ENCODE results near the gene KIFBP.
A peak's percentile ranks its signal among the peaks of the same experiment; 100 is the strongest.
"Not testable (repeated sequence)": the region's sequence is repeated elsewhere in the genome, so short reads cannot be mapped to it uniquely, and the experiment has no call there.

The KIFBP gene

GRCh38 chr10:68975936-68976473 is 12.6 kb upstream of the KIFBP start:
- H3K27ac Mint-ChIP-seq; H3K4me3 Mint-ChIP-seq; H3K4me1 Mint-ChIP-seq (ENCODE audit: low read depth); H3K9me3 Mint-ChIP-seq; intact Hi-C loops (cut with micrococcal nuclease); H3K27me3 Mint-ChIP-seq: not testable (repeated sequence)
- peaks cover 100% of the 10 kb centered on the region for H3K36me3 Mint-ChIP-seq (ENCODE audit: low read depth)

- H3K27ac Mint-ChIP-seq; H3K27me3 Mint-ChIP-seq; H3K9me3 Mint-ChIP-seq; H3K4me1 Mint-ChIP-seq (ENCODE audit: low read depth); H3K4me3 Mint-ChIP-seq: not testable (repeated sequence)
- intact Hi-C loops (cut with micrococcal nuclease): loop anchor here (5.0 kb wide), 1 partner anchor 423 kb away; no protein-coding TSS in a partner anchor
- H3K36me3 Mint-ChIP-seq (ENCODE audit: low read depth): peaks cover 98% of the 10 kb centered on the region
Measured at GRCh38 chr10:68979738-68980137, 8.9 kb upstream of the KIFBP start.

GRCh38 chr10:68981074-68981473 is 7.5 kb upstream of the KIFBP start:
- Mint-ChIP-seq H3K9me3 (no peaks in the 10 kb centered on the region), H3K4me1 (ENCODE audit: low read depth) (no peaks in the 10 kb centered on the region), H3K27me3 (no peaks in the 10 kb centered on the region), H3K4me3 (no peak overlapping the region), H3K36me3 (ENCODE audit: low read depth) (peaks cover 94% of the 10 kb centered on the region), H3K27ac (no peak overlapping the region)
- intact Hi-C loops (cut with micrococcal nuclease): loop anchor here (5.0 kb wide), 1 partner anchor 421 kb away; no protein-coding TSS in a partner anchor

DNA sequence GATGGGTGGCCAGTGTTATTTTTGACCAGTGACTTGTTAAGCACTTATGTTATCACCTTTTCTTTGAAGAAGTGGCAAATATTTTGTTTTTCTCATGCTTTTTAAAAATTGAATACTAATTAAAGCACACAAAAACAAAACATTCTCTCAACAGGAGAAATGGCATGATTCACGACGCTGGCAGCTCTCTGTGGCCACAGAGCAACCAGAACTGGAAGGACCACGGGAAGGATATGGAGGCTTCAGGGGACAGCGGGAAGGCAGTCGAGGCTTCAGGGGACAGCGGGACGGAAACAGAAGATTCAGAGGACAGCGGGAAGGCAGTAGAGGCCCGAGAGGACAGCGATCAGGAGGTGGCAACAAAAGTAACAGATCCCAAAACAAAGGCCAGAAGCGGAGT is 6.2 kb upstream of the KIFBP start:
- Mint-ChIP-seq H3K36me3 (ENCODE audit: low read depth) (peaks cover 89% of the 10 kb centered on the region), H3K4me3 (no peak overlapping the region), H3K9me3 (no peaks in the 10 kb centered on the region), H3K4me1 (ENCODE audit: low read depth) (no peaks in the 10 kb centered on the region), H3K27ac (no peak overlapping the region), H3K27me3 (no peaks in the 10 kb centered on the region)
- intact Hi-C loops (cut with micrococcal nuclease): loop anchor here (5.0 kb wide), 1 partner anchor 420 kb away; no protein-coding TSS in a partner anchor

DNA sequence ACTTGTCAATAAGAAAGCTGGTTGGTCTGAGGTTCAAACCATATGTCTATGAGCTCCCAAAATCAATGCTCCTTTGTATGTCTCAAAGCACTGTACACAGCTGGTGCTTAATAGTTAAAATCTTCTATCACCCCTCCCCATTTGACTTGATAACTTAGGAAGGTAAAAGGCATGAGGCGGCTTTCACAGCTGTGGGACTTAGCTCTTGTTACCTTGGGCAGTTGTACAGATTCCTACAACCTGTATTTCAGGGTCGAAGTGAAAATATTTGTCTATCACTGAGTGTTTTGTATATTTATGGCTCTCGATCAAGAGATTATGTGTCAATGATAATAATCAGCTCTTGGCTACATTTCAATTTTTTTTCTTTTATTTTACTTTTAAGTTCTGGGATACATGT is 992 bp upstream of the KIFBP start:
- H3K27ac Mint-ChIP-seq: no peak overlapping the region
- H3K4me3 Mint-ChIP-seq: no peak overlapping the region
- intact Hi-C loops (cut with micrococcal nuclease): loop anchor here (2.0 to 5.0 kb wide), 3 partner anchors 31 to 195 kb away; partner anchors contain the start of genes DDX21, SUPV3L1 and VPS26A
- no peaks in the 10 kb centered on the region for H3K27me3 Mint-ChIP-seq
- H3K36me3 Mint-ChIP-seq (ENCODE audit: low read depth): peaks cover 55% of the 10 kb centered on the region
- H3K9me3 Mint-ChIP-seq: no peaks in the 10 kb centered on the region
- peaks cover 33% of the 10 kb centered on the region for H3K4me1 Mint-ChIP-seq (ENCODE audit: low read depth)

DNA sequence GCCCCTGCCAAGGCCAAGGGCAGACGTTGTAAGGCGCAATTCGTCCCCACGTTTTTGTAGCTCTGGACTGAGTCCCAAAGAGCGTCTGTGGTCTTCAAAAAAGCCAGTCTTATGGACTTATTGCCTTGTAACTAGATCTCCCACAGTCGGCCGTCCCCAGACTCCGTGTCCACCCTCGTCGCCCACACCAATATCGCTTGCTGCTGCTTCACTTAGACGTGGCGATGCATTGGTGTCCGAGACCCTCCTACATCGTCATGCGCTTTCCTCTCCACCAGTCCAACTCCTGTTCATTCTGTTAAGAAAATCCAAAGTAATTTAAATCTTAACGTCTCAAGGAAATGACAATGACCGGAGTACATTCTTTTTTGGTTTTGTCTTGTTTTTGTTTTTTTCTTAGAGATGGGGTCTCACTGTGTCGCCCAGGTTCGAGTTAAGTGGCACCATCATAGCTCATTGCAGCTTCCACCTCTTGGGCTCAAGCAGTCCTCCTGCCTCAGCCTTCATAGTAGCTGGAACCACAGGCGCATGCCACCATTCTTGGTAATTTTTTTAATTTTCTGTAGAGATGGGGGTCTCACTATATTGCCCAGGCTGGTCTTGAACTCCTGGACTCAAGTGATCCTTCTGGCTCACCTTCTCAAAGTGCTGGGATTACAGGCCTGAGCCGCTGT is 851 bp downstream of the KIFBP start:
- Mint-ChIP-seq H3K4me3 (peak overlapping the region; percentile 99), H3K27me3 (no peaks in the 10 kb centered on the region), H3K27ac (peak overlapping the region; percentile 96), H3K36me3 (ENCODE audit: low read depth) (peaks cover 43% of the 10 kb centered on the region), H3K4me1 (ENCODE audit: low read depth) (peaks cover 40% of the 10 kb centered on the region), H3K9me3 (no peaks in the 10 kb centered on the region)
- intact Hi-C loops (cut with micrococcal nuclease): loop anchor here (2.0 to 5.0 kb wide), 3 partner anchors 33 to 193 kb away; partner anchors contain the start of genes DDX21, SUPV3L1 and VPS26A

DNA sequence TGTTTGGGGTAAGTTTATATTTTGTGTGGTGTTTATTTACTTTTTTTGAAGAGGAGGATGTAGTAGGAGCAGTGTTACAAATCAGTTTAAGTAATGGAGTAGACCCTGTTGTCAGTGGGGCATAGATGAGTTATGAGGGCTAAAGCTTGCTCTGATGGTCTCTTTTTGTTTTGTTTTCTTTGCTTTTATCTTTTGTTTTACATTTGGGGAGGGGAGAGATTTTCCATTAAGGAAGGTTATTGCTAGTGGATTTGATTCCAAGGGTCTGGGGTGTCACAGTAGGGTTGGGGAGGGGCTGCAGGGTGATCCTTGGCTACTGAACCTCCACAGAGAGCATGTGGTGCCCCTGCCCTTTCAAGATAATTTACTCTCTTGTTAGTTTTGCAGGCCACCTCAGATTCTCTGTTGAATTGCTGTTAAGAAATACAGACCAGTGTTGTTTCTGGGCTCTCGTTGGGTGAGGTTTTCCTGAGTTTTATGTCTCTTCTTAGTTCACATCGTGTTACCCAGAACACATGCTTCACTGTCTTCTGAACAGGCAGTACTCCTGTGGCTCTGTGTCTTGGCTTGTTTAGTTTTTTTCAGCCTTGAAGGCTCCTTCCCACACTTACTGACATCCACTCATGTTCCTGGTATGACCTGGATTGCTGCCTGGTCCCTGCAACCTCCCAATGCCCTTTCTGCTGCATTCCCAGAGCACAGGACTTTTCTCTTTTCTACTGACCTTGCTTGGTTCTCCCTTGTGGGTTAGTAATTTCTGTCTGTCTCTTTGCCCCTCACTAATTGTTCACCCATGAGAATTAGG is 4.2 kb downstream of the KIFBP start:
- Mint-ChIP-seq H3K4me1 (ENCODE audit: low read depth) (peaks cover 50% of the 10 kb centered on the region), H3K27me3 (no peaks in the 10 kb centered on the region), H3K9me3 (no peaks in the 10 kb centered on the region), H3K4me3 (no peak overlapping the region), H3K27ac (no peak overlapping the region), H3K36me3 (ENCODE audit: low read depth) (peaks cover 24% of the 10 kb centered on the region)
- intact Hi-C loops (cut with micrococcal nuclease): no loop called here

GRCh38 chr10:68997211-68997610 is 8.6 kb downstream of the KIFBP start:
- peaks cover 37% of the 10 kb centered on the region for H3K36me3 Mint-ChIP-seq (ENCODE audit: low read depth)
- no peaks in the 10 kb centered on the region for H3K9me3 Mint-ChIP-seq
- intact Hi-C loops (cut with micrococcal nuclease): no loop called here
- peaks cover 21% of the 10 kb centered on the region for H3K4me1 Mint-ChIP-seq (ENCODE audit: low read depth)
- H3K4me3 Mint-ChIP-seq: no peak overlapping the region
- H3K27me3 Mint-ChIP-seq: no peaks in the 10 kb centered on the region
- H3K27ac Mint-ChIP-seq: peak overlapping the region; percentile 30

DNA sequence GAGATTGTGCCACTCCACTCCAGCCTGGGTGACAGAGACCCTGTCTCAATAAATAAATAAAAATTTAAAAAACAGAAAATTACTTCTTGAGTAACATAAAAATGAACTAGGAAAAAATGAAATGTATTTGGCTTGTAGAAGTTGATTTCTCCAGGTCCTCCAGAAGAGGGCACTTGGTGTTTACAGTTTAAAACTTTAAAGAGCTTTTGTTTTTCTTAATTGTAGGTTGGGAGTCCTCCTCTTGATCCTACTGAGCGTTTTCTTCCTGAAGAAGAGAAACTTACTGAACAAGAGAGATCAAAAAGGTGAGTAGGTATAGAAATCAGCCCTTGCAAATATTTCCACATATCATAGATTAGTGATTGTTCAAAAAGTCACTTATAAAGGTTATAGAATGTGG is 16.2 kb downstream of the KIFBP start:
- Mint-ChIP-seq H3K4me3 (no peak overlapping the region), H3K27me3 (no peaks in the 10 kb centered on the region), H3K9me3 (no peaks in the 10 kb centered on the region), H3K27ac (no peak overlapping the region), H3K4me1 (ENCODE audit: low read depth) (no peaks in the 10 kb centered on the region), H3K36me3 (ENCODE audit: low read depth) (peaks cover 26% of the 10 kb centered on the region)
- intact Hi-C loops (cut with micrococcal nuclease): loop anchor here (2.0 kb wide), 1 partner anchor 88 kb away; no protein-coding TSS in a partner anchor

- H3K36me3 Mint-ChIP-seq (ENCODE audit: low read depth): peaks cover 21% of the 10 kb centered on the region
- no peak overlapping the region for H3K27ac Mint-ChIP-seq
- H3K9me3 Mint-ChIP-seq: no peaks in the 10 kb centered on the region
- H3K4me1 Mint-ChIP-seq (ENCODE audit: low read depth): no peaks in the 10 kb centered on the region
- H3K4me3 Mint-ChIP-seq: no peak overlapping the region
- intact Hi-C loops (cut with micrococcal nuclease): loop anchor here (2.0 kb wide), 1 partner anchor 87 kb away; no protein-coding TSS in a partner anchor
- no peaks in the 10 kb centered on the region for H3K27me3 Mint-ChIP-seq
Measured at GRCh38 chr10:69005704-69006485, 17.3 kb downstream of the KIFBP start.

- Mint-ChIP-seq H3K27me3 (no peaks in the 10 kb centered on the region), H3K4me3 (no peak overlapping the region), H3K36me3 (ENCODE audit: low read depth) (peaks cover 20% of the 10 kb centered on the region), H3K27ac (no peak overlapping the region), H3K9me3 (no peaks in the 10 kb centered on the region), H3K4me1 (ENCODE audit: low read depth) (no peaks in the 10 kb centered on the region)
- intact Hi-C loops (cut with micrococcal nuclease): no loop called here
Measured at GRCh38 chr10:69007260-69007659, 18.7 kb downstream of the KIFBP start.

DNA sequence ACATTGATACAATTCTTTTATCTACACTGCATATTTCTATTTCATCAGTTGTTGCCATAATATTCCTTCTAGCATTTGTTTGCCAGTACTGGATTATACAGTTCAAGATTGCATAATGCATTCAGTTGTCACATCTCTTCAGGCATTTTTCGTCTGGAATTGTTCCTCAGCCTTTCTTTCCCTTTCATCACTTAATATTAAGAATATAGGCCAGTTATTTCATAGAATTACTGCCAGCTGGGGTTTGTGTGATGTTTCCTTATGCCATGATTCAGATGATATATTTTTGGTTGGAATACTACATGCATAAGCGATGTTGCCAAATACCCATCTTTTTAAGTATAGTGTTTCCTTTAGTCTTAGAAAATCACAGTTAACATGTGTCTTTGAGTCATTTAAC is 20.8 kb downstream of the KIFBP start:
- intact Hi-C loops (cut with micrococcal nuclease): no loop called here
- H3K9me3 Mint-ChIP-seq: peaks cover 8% of the 10 kb centered on the region
- H3K27me3 Mint-ChIP-seq: no peaks in the 10 kb centered on the region
- peaks cover 32% of the 10 kb centered on the region for H3K36me3 Mint-ChIP-seq (ENCODE audit: low read depth)
- H3K27ac Mint-ChIP-seq: no peak overlapping the region
- H3K4me3 Mint-ChIP-seq: no peak overlapping the region
- peaks cover 15% of the 10 kb centered on the region for H3K4me1 Mint-ChIP-seq (ENCODE audit: low read depth)

- peaks cover 8% of the 10 kb centered on the region for H3K9me3 Mint-ChIP-seq
- H3K27ac Mint-ChIP-seq: no peak overlapping the region
- H3K36me3 Mint-ChIP-seq (ENCODE audit: low read depth): peaks cover 36% of the 10 kb centered on the region
- peaks cover 17% of the 10 kb centered on the region for H3K4me1 Mint-ChIP-seq (ENCODE audit: low read depth)
- no peak overlapping the region for H3K4me3 Mint-ChIP-seq
- no peaks in the 10 kb centered on the region for H3K27me3 Mint-ChIP-seq
- intact Hi-C loops (cut with micrococcal nuclease): no loop called here
Measured at GRCh38 chr10:69010151-69010640, 21.6 kb downstream of the KIFBP start.

All from dendritic cell treated with granulocyte-macrophage colony-stimulating factor and Interleukin-4, amounts not matched to agents 40 ng/mL and 50 ng/mL, for 4 days (primary cell).